Astrocyte of the cerebellum (primary cell): ENCODE measurements around the gene RAB33B.

Experiments used
- DNase-seq: peaks from one replicate; pipeline ENCODE4 v3.0.0-alpha.2; 2011; ENCODE audit warnings: low read depth
- H3K4me3 ChIP-seq: 2 replicates; pipeline ENCODE4 v1.5.1; 2011; ENCODE audit warnings: mild to moderate bottlenecking, low read depth, low read length, moderate library complexity
- in situ Hi-C: cut with HindIII; loops from 2 replicates; pipeline ENCODE4 v1.10.0; 2017; ENCODE audit warnings: low sequenced_read_pairs
- TF ChIP-seq, protein P1 (sequence below): IDR thresholded peaks from 2 replicates; pipeline ENCODE4 v1.5.1; 2012; ENCODE audit warnings: low read length, low read depth, moderate library complexity, mild to moderate bottlenecking; ENCODE audit errors: missing control alignments

The RAB33B gene

DNA sequence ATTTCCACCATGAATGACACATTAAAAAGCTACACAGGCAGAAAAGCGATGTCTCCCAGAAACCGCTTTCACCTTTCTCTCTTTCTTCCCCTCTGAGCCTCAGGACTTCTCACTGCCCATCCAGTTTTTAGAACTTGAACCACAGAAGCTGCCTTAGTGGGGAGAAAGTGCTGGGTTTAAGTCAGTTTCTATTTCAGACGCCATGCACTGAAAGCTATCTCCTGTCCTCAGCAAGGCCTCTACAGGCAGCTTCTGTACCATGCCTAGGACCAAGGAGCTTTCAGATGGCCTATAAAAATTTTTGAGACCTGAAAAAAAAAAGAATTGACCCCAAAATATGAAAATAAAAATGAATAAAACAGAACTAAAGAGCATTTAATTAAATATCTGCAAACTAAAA, 34.5 kb downstream of the RAB33B start:
- TF ChIP-seq, protein P1, sequence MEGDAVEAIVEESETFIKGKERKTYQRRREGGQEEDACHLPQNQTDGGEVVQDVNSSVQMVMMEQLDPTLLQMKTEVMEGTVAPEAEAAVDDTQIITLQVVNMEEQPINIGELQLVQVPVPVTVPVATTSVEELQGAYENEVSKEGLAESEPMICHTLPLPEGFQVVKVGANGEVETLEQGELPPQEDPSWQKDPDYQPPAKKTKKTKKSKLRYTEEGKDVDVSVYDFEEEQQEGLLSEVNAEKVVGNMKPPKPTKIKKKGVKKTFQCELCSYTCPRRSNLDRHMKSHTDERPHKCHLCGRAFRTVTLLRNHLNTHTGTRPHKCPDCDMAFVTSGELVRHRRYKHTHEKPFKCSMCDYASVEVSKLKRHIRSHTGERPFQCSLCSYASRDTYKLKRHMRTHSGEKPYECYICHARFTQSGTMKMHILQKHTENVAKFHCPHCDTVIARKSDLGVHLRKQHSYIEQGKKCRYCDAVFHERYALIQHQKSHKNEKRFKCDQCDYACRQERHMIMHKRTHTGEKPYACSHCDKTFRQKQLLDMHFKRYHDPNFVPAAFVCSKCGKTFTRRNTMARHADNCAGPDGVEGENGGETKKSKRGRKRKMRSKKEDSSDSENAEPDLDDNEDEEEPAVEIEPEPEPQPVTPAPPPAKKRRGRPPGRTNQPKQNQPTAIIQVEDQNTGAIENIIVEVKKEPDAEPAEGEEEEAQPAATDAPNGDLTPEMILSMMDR: no peak
- H3K4me3 ChIP-seq: no peak overlapping the region
- in situ Hi-C loops: no loop called here
- no peak for DNase-seq

DNA sequence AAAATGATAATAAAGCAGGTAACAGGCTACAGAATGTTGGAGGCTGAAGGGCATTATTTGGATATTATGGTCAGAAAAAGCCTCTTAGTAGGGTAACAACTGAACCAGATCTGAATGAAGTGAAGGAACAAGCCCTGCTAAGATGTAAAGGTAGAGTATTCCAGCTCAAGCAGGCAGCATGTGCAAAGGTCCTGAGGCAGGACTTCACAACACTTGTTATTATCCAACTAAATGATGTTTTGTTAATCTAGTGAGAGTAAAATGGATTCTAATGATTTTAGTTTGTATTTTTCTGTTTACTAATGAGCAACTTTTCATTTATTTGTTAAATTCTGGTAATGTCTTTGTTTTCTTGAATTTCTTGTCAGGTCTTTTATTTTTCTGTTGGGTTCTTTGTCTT, 35.7 kb downstream of the RAB33B start:
- in situ Hi-C loops: no loop called here
- no peak for DNase-seq
- TF ChIP-seq, protein P1: no peak
- H3K4me3 ChIP-seq: no peak overlapping the region

DNA sequence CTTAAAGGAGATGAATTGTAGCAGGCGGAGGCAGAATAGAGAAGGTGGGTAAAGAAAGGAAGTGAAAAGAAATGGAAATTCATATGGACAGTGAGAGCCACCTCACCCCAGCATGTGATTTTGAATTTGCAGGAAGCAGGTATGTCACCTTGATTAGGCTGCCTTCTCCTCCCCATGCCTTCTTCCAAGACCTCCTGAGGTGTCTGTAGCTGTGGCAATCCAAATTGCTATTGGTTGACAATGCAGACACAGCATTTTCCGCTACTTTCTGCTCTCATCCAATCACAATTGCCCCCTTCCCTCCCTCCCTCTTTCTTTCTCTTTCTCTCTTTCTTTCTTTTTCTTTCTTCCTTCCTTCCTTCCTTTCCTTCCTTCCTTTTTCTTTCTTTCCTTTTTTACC, 38.5 kb downstream of the RAB33B start:
- in situ Hi-C loops: no loop called here
- DNase-seq: no peak
- TF ChIP-seq, protein P1: no peak
- no peak overlapping the region for H3K4me3 ChIP-seq

DNA sequence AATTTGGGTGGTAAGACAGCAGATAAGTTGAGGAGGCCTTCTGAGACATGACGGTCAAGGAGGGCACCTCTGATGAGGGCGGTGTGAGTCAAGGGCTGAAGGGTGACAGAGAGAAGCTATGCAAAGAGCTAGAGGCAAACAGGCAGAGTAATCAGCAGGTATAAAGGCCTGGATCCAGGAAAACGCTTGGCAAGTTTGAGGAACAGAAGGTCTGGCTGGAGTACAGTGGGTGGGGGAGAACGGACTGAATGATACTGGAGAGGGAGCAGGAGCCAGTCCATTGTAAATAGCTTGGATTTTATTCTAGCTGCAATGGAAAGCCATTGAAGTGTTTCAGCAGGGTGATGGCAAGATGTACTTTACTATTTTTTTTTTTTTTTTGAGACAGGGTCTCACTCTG, 39.3 kb downstream of the RAB33B start:
- H3K4me3 ChIP-seq: no peak overlapping the region
- no peak for DNase-seq
- in situ Hi-C loops: no loop called here
- TF ChIP-seq, protein P1: no peak

DNA sequence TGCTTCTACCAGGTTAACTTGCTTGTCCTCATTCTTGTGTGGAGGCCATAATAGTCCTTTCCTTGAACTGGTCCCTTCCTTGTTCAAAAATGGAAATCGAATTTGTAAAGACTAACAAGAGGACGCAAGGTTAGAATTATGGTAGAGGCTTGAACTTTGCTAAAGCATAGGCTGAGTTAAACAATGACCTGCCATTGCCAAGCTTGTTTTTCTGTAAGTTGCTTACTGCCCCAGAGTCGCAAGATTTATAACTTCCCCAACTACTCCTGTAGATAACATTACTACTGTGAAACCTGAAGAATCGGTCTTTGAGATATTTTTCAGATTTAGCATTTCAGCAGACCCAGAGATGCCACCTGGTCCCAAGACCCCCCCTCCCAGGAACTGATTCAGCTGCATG, 45.3 kb downstream of the RAB33B start:
- TF ChIP-seq, protein P1: no peak
- in situ Hi-C loops: no loop called here
- no peak for DNase-seq
- H3K4me3 ChIP-seq: no peak overlapping the region

DNA sequence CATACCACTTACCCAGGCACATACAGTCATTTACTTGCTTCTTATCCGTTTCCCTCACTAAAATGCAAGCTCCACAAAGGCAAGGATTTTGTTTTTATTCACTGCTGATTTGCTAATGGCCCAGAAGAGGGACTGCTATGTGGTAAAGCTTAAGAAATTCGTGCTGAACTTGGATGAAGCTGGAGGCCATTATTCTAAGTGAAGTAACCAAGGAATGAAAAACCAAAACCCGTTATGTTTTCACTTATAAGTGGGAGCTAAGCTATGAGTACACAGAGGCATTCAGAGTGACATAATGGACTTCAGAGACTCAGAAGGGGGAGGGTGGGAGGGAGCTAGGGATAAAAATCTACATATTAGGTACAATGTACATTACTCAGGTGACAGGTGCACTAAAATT, 47.2 kb downstream of the RAB33B start:
- DNase-seq: no peak
- no peak overlapping the region for H3K4me3 ChIP-seq
- in situ Hi-C loops: no loop called here
- TF ChIP-seq, protein P1: no peak

DNA sequence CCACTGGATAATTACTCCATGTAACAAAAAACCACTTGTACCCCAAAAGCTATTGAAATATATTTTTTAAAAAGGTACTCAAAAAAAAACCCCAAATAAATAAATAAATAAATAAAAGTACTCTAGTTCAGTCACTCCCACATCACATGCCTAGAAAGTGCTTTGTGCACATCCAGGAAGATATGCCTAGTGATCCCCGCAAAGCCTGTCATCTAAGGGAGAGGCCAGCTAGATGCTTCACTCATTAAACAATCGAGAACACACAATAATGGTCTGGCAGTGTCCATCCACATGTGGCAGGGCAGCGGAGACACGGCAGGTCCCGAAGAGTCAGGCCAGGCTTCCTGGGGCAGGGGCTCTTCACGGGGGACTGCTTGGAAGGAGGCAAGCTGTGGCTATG, 47.6 kb downstream of the RAB33B start:
- TF ChIP-seq, protein P1: no peak
- in situ Hi-C loops: no loop called here
- H3K4me3 ChIP-seq: no peak overlapping the region
- no peak for DNase-seq
